Keratinocyte (primary cell): ENCODE measurements around the gene PKLR. TPM values are rescaled to one million over a fixed set of nuclear protein-coding genes. Genes with fewer than 3 reads are reported as not detected.

Source experiments
- DNase-seq: peaks from one replicate; pipeline ENCODE4 v3.0.0-alpha.2; 2011; ENCODE audit warnings: low read depth, missing footprints, low spot score
- FAIRE-seq: peaks from 2 replicates; lab custom pipeline; 2011; peaks lifted over from hg19 to GRCh38; lab: Jason Lieb, UNC
- H2AFZ ChIP-seq: 2 replicates; pipeline ENCODE4 v1.6.0; 2012; ENCODE audit warnings: low read length, control low read depth, inconsistent platforms; ENCODE audit not compliant: control insufficient read depth
- H3K27ac ChIP-seq: 2 replicates; pipeline ENCODE4 v1.5.1; 2011; ENCODE audit warnings: low read length; ENCODE audit not compliant: control insufficient read depth, insufficient read depth
- H3K27me3 ChIP-seq: 3 replicates; pipeline ENCODE4 v1.6.0; 2011; ENCODE audit warnings: low read length; ENCODE audit not compliant: control insufficient read depth, insufficient read depth; ENCODE audit errors: extremely low read depth
- H3K36me3 ChIP-seq, 2 experiments: 2 replicates in 1 of 2; 3 replicates in 1 of 2; pipeline ENCODE4 v1.5.1; 2011; ENCODE audit warnings: low read length in 2 of 2, mild to moderate bottlenecking in 1 of 2; ENCODE audit not compliant: control insufficient read depth in 2 of 2, insufficient read depth in 2 of 2; ENCODE audit errors: extremely low read depth in 1 of 2
- H3K4me1 ChIP-seq: 3 replicates; pipeline ENCODE4 v1.5.1; 2011; ENCODE audit warnings: low read length; ENCODE audit not compliant: control insufficient read depth, insufficient read depth; ENCODE audit errors: extremely low read depth
- H3K4me2 ChIP-seq: 3 replicates; pipeline ENCODE4 v1.6.0; 2011; ENCODE audit warnings: low read depth, low read length; ENCODE audit not compliant: control insufficient read depth, insufficient read depth; ENCODE audit errors: extremely low read depth
- H3K4me3 ChIP-seq, 3 experiments: fragments of 200-600 bp in 1 of 3; sonication (generic) in 1 of 3; 2 replicates in 2 of 3; 3 replicates in 1 of 3; pipeline ENCODE4 v1.5.1; 2011 to 2016; ENCODE audit warnings: low read length in 3 of 3, mild to moderate bottlenecking in 3 of 3, control low read depth in 2 of 3, inconsistent platforms in 1 of 3, low read depth in 1 of 3, mixed read lengths in 1 of 3, mixed run types in 1 of 3, moderate library complexity in 1 of 3; ENCODE audit not compliant: control insufficient read depth in 2 of 3, insufficient read depth in 2 of 3; ENCODE audit errors: extremely low read depth in 1 of 3
- H3K79me2 ChIP-seq: 2 replicates; pipeline ENCODE4 v1.6.0; 2012; ENCODE audit warnings: low read length; ENCODE audit not compliant: control insufficient read depth, insufficient read depth
- H3K9ac ChIP-seq: 3 replicates; pipeline ENCODE4 v1.6.0; 2011; ENCODE audit warnings: low read length; ENCODE audit not compliant: control insufficient read depth, insufficient read depth; ENCODE audit errors: extremely low read depth
- H3K9me1 ChIP-seq: 3 replicates; pipeline ENCODE4 v1.6.0; 2011; ENCODE audit warnings: low read length; ENCODE audit not compliant: control insufficient read depth, insufficient read depth; ENCODE audit errors: extremely low read depth
- H3K9me3 ChIP-seq: 2 replicates; pipeline ENCODE4 v1.5.1; 2012; ENCODE audit warnings: low read depth, low read length; ENCODE audit not compliant: control insufficient read depth
- H4K20me1 ChIP-seq: 3 replicates; pipeline ENCODE4 v1.6.0; 2011; ENCODE audit warnings: low read length; ENCODE audit not compliant: control insufficient read depth, insufficient read depth; ENCODE audit errors: extremely low read depth
- CTCF ChIP-seq, 3 experiments: IDR thresholded peaks in 1 of 3; conservative IDR thresholded peaks in 1 of 3; optimal IDR thresholded peaks in 1 of 3; 2 replicates in 2 of 3; 3 replicates in 1 of 3; pipeline versions ENCODE3 to v1.5.1; 2011; ENCODE audit warnings: low read length in 3 of 3, mild to moderate bottlenecking in 3 of 3, moderate library complexity in 2 of 3, control low read depth in 1 of 3, inconsistent platforms in 1 of 3; ENCODE audit not compliant: insufficient read depth in 2 of 3; ENCODE audit errors: extremely low read depth in 1 of 3
- EZH2 ChIP-seq: IDR thresholded peaks from one replicate; pipeline ENCODE4 v1.6.1; 2012; ENCODE audit warnings: inconsistent platforms, mild to moderate bottlenecking, low read length, moderate library complexity
- dilution Hi-C: fragments of 300-500 bp; cut with MboI; formaldehyde crosslinking; loops from one replicate; pipeline ENCODE4 v1.7.0; 2020; ENCODE audit warnings: low sequenced_read_pairs; ENCODE audit not compliant: extremely low pct_ligation_motif_present
- polyA plus RNA-seq, 5 experiments: library from polyadenylated mRNA; depleted of rRNA in 3 of 5; stranded (reverse) in 3 of 5; stranded (forward) in 1 of 5; unstranded in 1 of 5; fragments of >200 nt; gene quantifications; 1 replicate in 1 of 5; 2 replicates in 3 of 5; 3 replicates in 1 of 5; pipeline versions ENCODE4 v1.2.1 to v1.2.3, GENCODE V29; 2011 to 2012; ENCODE audit warnings: missing spikeins in 2 of 5, low read depth in 1 of 5, low replicate concordance in 1 of 5

PKLR gene
- polyA plus RNA-seq, 1 donor (not counting 4 experiments of a cell fraction or from before 2014, with no cell fraction given): 0.03 TPM

- Histone ChIP-seq H3K4me1 (peaks cover 23% of the 10 kb centered on the region), H3K9me1 (no peaks in the 10 kb centered on the region), H3K27me3 (no peaks in the 10 kb centered on the region), H3K4me2 (no peak overlapping the region), H3K36me3 (peaks cover 0 to 2% of the 10 kb centered on the region in 2 experiments), H4K20me1 (no peaks in the 10 kb centered on the region), H3K27ac (no peak overlapping the region), H3K9me3 (no peaks in the 10 kb centered on the region), H2AFZ (peak overlapping the region; percentile 80), H3K79me2 (peaks cover 24% of the 10 kb centered on the region), H3K9ac (no peak overlapping the region), H3K4me3 (no peak overlapping the region)
- no peak for DNase-seq
- TF ChIP-seq CTCF (optimal IDR thresholded peaks at IDR 0.05 in 1 of 3, IDR thresholded peaks at IDR 0.05 in 1 of 3, conservative IDR thresholded peaks at IDR 0.05 in 1 of 3; ENCODE audit: extremely low read depth in 1 of 3, insufficient read depth in 2 of 3, low read length in 3 of 3): no peak
- TF ChIP-seq EZH2: no peak
- no peak for FAIRE-seq
- dilution Hi-C loops: no loop called here
These were observed 4.7 kb upstream of the PKLR start for GRCh38 chr1:155305881-155306391.

GRCh38 chr1:155304558-155305063, 3.4 kb upstream of the PKLR start:
- no peak overlapping the region for H3K4me3 ChIP-seq
- DNase-seq (no peak), FAIRE-seq (no peak)
- H3K4me2 ChIP-seq: no peak overlapping the region
- no peak overlapping the region for H3K27ac ChIP-seq
- H3K9ac ChIP-seq: no peak overlapping the region
- no peaks in the 10 kb centered on the region for H3K9me3 ChIP-seq
- peaks cover 11% of the 10 kb centered on the region for H3K4me1 ChIP-seq
- H3K9me1 ChIP-seq: no peaks in the 10 kb centered on the region
- TF ChIP-seq EZH2 (no peak), CTCF (optimal IDR thresholded peaks at IDR 0.05 in 1 of 3, IDR thresholded peaks at IDR 0.05 in 1 of 3, conservative IDR thresholded peaks at IDR 0.05 in 1 of 3; ENCODE audit: extremely low read depth in 1 of 3, insufficient read depth in 2 of 3, low read length in 3 of 3) (no peak)
- H2AFZ ChIP-seq: no peak overlapping the region
- no peaks in the 10 kb centered on the region for H3K36me3 ChIP-seq
- no peaks in the 10 kb centered on the region for H3K27me3 ChIP-seq
- H4K20me1 ChIP-seq: no peaks in the 10 kb centered on the region
- peaks cover 11% of the 10 kb centered on the region for H3K79me2 ChIP-seq
- dilution Hi-C loops: no loop called here
